Activated CD8-positive, alpha-beta memory T cell treated with anti-CD3 and anti-CD28 coated beads, Interleukin-2, amount 50 U/mL, for 24 hours (primary cell): ENCODE data around the gene CACNA1D.

Source experiments
- DNase-seq: peaks from one replicate; pipeline ENCODE4 v3.0.0-alpha.2; 2020; ENCODE audit errors: extremely low read depth

The CACNA1D gene

GRCh38 chr3:53495520-53496391 is 1.3 kb downstream of the CACNA1D start:
- no peak for DNase-seq

GRCh38 chr3:53496392-53496670 is 1.9 kb downstream of the CACNA1D start:
- DNase-seq = no peak

GRCh38 chr3:53496984-53497383 is 2.6 kb downstream of the CACNA1D start:
- no peak for DNase-seq

GRCh38 chr3:53498806-53499641 is 4.6 kb downstream of the CACNA1D start:
- DNase-seq = no peak

GRCh38 chr3:53500165-53500777 is 5.9 kb downstream of the CACNA1D start:
- no peak for DNase-seq

- no peak for DNase-seq
These were observed 6.8 kb downstream of the CACNA1D start for GRCh38 chr3:53501178-53501577.

- no peak for DNase-seq
These were observed 8.3 kb downstream of the CACNA1D start for GRCh38 chr3:53502737-53503136.

- DNase-seq = no peak
These were observed 8.8 kb downstream of the CACNA1D start for GRCh38 chr3:53503195-53503594.

GRCh38 chr3:53506110-53506762 is 11.8 kb downstream of the CACNA1D start:
- DNase-seq = no peak

- no peak for DNase-seq
These were observed 12.3 kb downstream of the CACNA1D start for GRCh38 chr3:53506763-53507145.

- no peak for DNase-seq
These were observed 15.1 kb downstream of the CACNA1D start for GRCh38 chr3:53509494-53509893.

- DNase-seq = no peak
These were observed 16.1 kb downstream of the CACNA1D start for GRCh38 chr3:53510508-53510907.

GRCh38 chr3:53511246-53511645 is 16.8 kb downstream of the CACNA1D start:
- DNase-seq = no peak

GRCh38 chr3:53513556-53514190 is 19.3 kb downstream of the CACNA1D start:
- DNase-seq = no peak

GRCh38 chr3:53516339-53516738 is 21.9 kb downstream of the CACNA1D start:
- no peak for DNase-seq

GRCh38 chr3:53518495-53518981 is 24.1 kb downstream of the CACNA1D start:
- DNase-seq = no peak

- no peak for DNase-seq
These were observed 24.8 kb downstream of the CACNA1D start for GRCh38 chr3:53519065-53519709.

- no peak for DNase-seq
These were observed 28.9 kb downstream of the CACNA1D start for GRCh38 chr3:53523346-53523745.

- DNase-seq = no peak
These were observed 30.2 kb downstream of the CACNA1D start for GRCh38 chr3:53524566-53524965.

- no peak for DNase-seq
These were observed 31.6 kb downstream of the CACNA1D start for GRCh38 chr3:53525765-53526703.
